BLaER1 (cell line): Measurements from ENCODE around the gene HBD.

Experiments used
- H3K27ac ChIP-seq: shearing (Covaris generic); formaldehyde crosslinking; 2 replicates; pipeline ENCODE4 v1.8.1; 2022
- H3K27me3 ChIP-seq: shearing (Covaris generic); formaldehyde crosslinking; 2 replicates; pipeline ENCODE4 v1.8.1; 2022
- H3K36me3 ChIP-seq: shearing (Covaris generic); formaldehyde crosslinking; 2 replicates; pipeline ENCODE4 v1.8.1; 2022
- H3K4me1 ChIP-seq: shearing (Covaris generic); formaldehyde crosslinking; 2 replicates; pipeline ENCODE4 v1.8.1; 2022
- H3K4me2 ChIP-seq: shearing (Covaris generic); formaldehyde crosslinking; 2 replicates; pipeline ENCODE4 v1.8.1; 2022
- H3K4me3 ChIP-seq: shearing (Covaris generic); formaldehyde crosslinking; 2 replicates; pipeline ENCODE4 v1.8.1; 2022
- H3K9ac ChIP-seq: shearing (Covaris generic); formaldehyde crosslinking; 2 replicates; pipeline ENCODE4 v1.8.1; 2022
- H3K9me3 ChIP-seq: shearing (Covaris generic); formaldehyde crosslinking; 2 replicates; pipeline ENCODE4 v1.8.1; 2022
- H4K20me1 ChIP-seq: shearing (Covaris generic); formaldehyde crosslinking; 2 replicates; pipeline ENCODE4 v1.8.1; 2022
- Cebpa-rat ChIP-seq: shearing (Covaris generic); IDR thresholded peaks from 2 replicates; pipeline ENCODE4 v1.8.1; 2022

Gene HBD

GRCh38 chr11:5233307-5233706 is 976 bp downstream of the HBD start:
- TF ChIP-seq Cebpa-rat = no peak
- Histone ChIP-seq H3K9me3 (no peaks in the 10 kb centered on the region), H3K4me1 (peaks cover 11% of the 10 kb centered on the region), H3K4me2 (no peak overlapping the region), H3K27me3 (no peaks in the 10 kb centered on the region), H3K9ac (no peak overlapping the region), H3K4me3 (no peak overlapping the region), H4K20me1 (no peaks in the 10 kb centered on the region), H3K27ac (no peak overlapping the region), H3K36me3 (no peaks in the 10 kb centered on the region)

DNA sequence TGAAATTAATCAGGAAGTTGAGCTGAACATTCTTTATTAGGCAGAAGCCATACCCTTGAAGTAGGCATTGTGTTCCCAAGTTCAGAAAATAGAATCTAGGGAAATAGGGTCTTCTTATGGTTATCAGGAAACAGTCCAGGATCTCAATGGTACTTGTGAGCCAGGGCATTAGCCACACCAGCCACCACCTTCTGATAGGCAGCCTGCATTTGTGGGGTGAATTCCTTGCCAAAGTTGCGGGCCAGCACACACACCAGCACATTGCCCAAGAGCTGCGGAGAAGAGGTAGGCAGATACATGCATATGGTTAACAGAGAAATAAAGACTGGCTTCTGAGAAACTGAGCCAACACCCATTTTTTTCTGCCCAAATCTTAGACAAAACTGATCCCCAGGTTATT is 1.5 kb downstream of the HBD start:
- Histone ChIP-seq H3K9ac (no peak overlapping the region), H3K9me3 (no peaks in the 10 kb centered on the region), H3K27me3 (no peaks in the 10 kb centered on the region), H4K20me1 (no peaks in the 10 kb centered on the region), H3K4me1 (peaks cover 11% of the 10 kb centered on the region), H3K4me2 (no peak overlapping the region), H3K36me3 (no peaks in the 10 kb centered on the region), H3K4me3 (no peak overlapping the region), H3K27ac (no peak overlapping the region)
- TF ChIP-seq Cebpa-rat = no peak

- Histone ChIP-seq H3K27me3 (no peaks in the 10 kb centered on the region), H3K9me3 (no peaks in the 10 kb centered on the region), H3K4me1 (peaks cover 11% of the 10 kb centered on the region), H3K27ac (no peak overlapping the region), H3K4me2 (no peak overlapping the region), H3K36me3 (no peaks in the 10 kb centered on the region), H3K9ac (no peak overlapping the region), H3K4me3 (no peak overlapping the region), H4K20me1 (no peaks in the 10 kb centered on the region)
- TF ChIP-seq Cebpa-rat = no peak
Observed at GRCh38 chr11:5232176-5232575, 2.1 kb downstream of the HBD start.

DNA sequence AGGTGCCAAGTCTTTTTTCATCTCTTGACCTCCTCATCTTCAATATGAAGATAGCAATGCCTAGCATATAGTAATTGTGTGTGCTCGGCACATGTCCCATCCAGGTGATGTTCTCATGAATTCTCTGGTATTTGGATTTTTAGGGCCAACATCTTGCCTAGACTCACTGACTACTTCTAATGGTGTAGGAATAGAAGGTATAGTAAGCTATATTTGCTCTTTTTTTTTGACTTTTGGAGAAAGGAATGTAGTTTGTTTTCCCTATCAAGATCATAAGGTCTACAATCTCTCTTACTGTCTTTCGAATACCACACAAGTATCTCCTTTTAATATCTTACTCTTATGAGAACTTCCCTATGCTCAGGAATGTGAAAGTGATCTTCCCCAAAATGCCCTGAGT is 3.2 kb downstream of the HBD start:
- H3K9me3 ChIP-seq = no peaks in the 10 kb centered on the region
- H3K27me3 ChIP-seq = no peaks in the 10 kb centered on the region
- H3K4me1 ChIP-seq = peaks cover 11% of the 10 kb centered on the region
- no peak overlapping the region for H3K4me2 ChIP-seq
- no peaks in the 10 kb centered on the region for H3K36me3 ChIP-seq
- H4K20me1 ChIP-seq = no peaks in the 10 kb centered on the region
- no peak overlapping the region for H3K27ac ChIP-seq
- H3K9ac ChIP-seq = no peak overlapping the region
- no peak for TF ChIP-seq Cebpa-rat
- H3K4me3 ChIP-seq = no peak overlapping the region

DNA sequence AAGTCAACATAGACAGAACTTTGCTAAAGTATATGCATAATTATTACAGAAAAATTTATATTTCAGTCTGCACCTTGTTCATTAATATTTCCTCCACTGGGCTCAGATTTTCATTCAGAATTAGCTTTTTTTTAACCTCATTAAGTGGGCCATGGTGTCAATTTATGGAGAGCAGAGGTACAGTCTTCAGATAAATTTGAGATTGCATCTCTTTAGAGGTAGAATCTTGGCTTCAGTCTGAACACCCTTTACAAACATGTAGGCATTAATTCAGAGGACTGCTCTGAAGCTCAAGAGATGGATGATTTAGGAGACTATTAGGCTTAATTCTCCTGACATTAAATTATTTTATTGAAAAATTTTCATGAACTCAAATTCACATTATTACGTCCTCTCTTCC is 4.0 kb downstream of the HBD start:
- Histone ChIP-seq H3K4me2 (no peak overlapping the region), H3K27ac (no peak overlapping the region), H3K4me1 (peaks cover 11% of the 10 kb centered on the region), H3K36me3 (no peaks in the 10 kb centered on the region), H4K20me1 (no peaks in the 10 kb centered on the region), H3K9me3 (no peaks in the 10 kb centered on the region), H3K4me3 (no peak overlapping the region), H3K9ac (no peak overlapping the region), H3K27me3 (no peaks in the 10 kb centered on the region)
- TF ChIP-seq Cebpa-rat = no peak

- Histone ChIP-seq H3K27ac (no peak overlapping the region), H3K4me1 (peaks cover 11% of the 10 kb centered on the region), H3K4me2 (no peak overlapping the region), H3K9ac (no peak overlapping the region), H3K9me3 (no peaks in the 10 kb centered on the region), H3K27me3 (no peaks in the 10 kb centered on the region), H3K36me3 (no peaks in the 10 kb centered on the region), H3K4me3 (no peak overlapping the region), H4K20me1 (no peaks in the 10 kb centered on the region)
- no peak for TF ChIP-seq Cebpa-rat
Observed at GRCh38 chr11:5229796-5230195, 4.5 kb downstream of the HBD start.

DNA sequence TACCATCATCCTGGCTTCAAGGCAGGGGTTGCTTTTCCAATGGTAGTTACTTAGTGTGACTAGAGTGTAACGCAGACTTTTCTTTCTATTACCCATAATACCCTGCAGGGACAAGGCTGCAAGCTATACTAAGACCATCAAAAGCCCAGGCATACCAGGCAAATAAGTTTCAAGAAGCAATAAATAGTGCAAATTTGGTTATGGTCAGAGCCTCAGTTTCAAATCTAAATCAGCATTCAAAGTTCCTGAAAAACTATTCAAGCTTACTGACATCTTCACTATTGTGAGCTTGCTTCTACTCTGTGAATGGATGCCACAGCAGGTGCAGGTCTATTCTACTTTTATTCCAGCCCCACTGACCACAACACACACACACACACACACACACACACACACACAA is 4.9 kb downstream of the HBD start:
- Histone ChIP-seq H3K27me3 (no peaks in the 10 kb centered on the region), H4K20me1 (no peaks in the 10 kb centered on the region), H3K36me3 (no peaks in the 10 kb centered on the region), H3K4me3 (no peak overlapping the region), H3K9ac (no peak overlapping the region), H3K4me2 (no peak overlapping the region), H3K4me1 (peaks cover 7% of the 10 kb centered on the region), H3K9me3 (no peaks in the 10 kb centered on the region), H3K27ac (no peak overlapping the region)
- TF ChIP-seq Cebpa-rat = no peak

DNA sequence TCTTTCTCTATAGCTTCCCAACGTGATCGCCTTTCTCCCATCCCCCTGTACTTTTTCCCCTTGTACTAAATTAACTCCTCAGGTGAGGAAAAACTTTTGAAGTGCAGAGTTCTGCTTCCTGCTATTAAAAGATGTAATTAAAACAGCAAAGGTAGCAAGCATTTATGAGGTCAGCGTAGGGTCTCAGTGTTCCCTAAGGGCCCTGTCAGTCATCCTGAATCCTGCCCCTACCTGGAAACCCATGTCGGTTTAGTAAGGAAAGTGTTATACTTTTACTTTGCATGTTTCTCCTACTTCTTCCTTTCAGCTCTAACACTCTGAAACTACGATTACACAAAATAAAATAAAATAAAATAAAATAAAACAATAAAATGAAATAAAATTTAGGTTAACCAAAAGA is 6.2 kb downstream of the HBD start:
- H3K4me2 ChIP-seq = no peak overlapping the region
- no peak overlapping the region for H3K4me3 ChIP-seq
- no peaks in the 10 kb centered on the region for H4K20me1 ChIP-seq
- H3K9me3 ChIP-seq = no peaks in the 10 kb centered on the region
- no peak overlapping the region for H3K9ac ChIP-seq
- H3K4me1 ChIP-seq = no peaks in the 10 kb centered on the region
- H3K27ac ChIP-seq = no peak overlapping the region
- H3K36me3 ChIP-seq = no peaks in the 10 kb centered on the region
- H3K27me3 ChIP-seq = no peaks in the 10 kb centered on the region
- no peak for TF ChIP-seq Cebpa-rat

GRCh38 chr11:5227681-5228080 is 6.6 kb downstream of the HBD start:
- Histone ChIP-seq H3K4me2 (no peak overlapping the region), H3K27ac (no peak overlapping the region), H3K4me1 (no peaks in the 10 kb centered on the region), H3K4me3 (no peak overlapping the region), H3K9ac (no peak overlapping the region), H3K9me3 (no peaks in the 10 kb centered on the region), H4K20me1 (no peaks in the 10 kb centered on the region), H3K36me3 (no peaks in the 10 kb centered on the region), H3K27me3 (no peaks in the 10 kb centered on the region)
- no peak for TF ChIP-seq Cebpa-rat

GRCh38 chr11:5226732-5227310 is 7.5 kb downstream of the HBD start, which contains the start of gene HBB:
Gene HBB, minus strand, starts transcription at chr11:5227071. Its CDS starts 50 bp downstream, at chr11:5227021.
- Histone ChIP-seq H3K4me1 (no peaks in the 10 kb centered on the region), H3K36me3 (no peaks in the 10 kb centered on the region), H3K9ac (no peak within 1 kb of the TSS), H3K27me3 (no peaks in the 10 kb centered on the region), H3K27ac (no peak within 1 kb of the TSS), H4K20me1 (no peaks in the 10 kb centered on the region), H3K4me3 (no peak within 1 kb of the TSS), H3K9me3 (no peaks in the 10 kb centered on the region), H3K4me2 (no peak within 1 kb of the TSS)
- no peak for TF ChIP-seq Cebpa-rat

GRCh38 chr11:5225480-5225871 is 8.8 kb downstream of the HBD start:
- Histone ChIP-seq H3K36me3 (no peaks in the 10 kb centered on the region), H3K4me2 (no peak overlapping the region), H3K27ac (no peak overlapping the region), H3K9me3 (no peaks in the 10 kb centered on the region), H4K20me1 (no peaks in the 10 kb centered on the region), H3K27me3 (no peaks in the 10 kb centered on the region), H3K4me1 (no peaks in the 10 kb centered on the region), H3K4me3 (no peak overlapping the region), H3K9ac (no peak overlapping the region)
- no peak for TF ChIP-seq Cebpa-rat
